HG03175 (cell line): Measurements from ENCODE around the gene UQCR10.

Experiments used
- ATAC-seq: cut with Tn5 transposase; IDR thresholded peaks from one replicate; pipeline ENCODE4 v1.9.1; 2021; ENCODE audit warnings: mild to moderate bottlenecking, moderate library complexity; ENCODE audit not compliant: unreplicated experiment

Gene UQCR10

GRCh38 chr22:29795663-29796062 lies 28.5 kb downstream of the UQCR10 start:
- ATAC-seq, result no peak

DNA sequence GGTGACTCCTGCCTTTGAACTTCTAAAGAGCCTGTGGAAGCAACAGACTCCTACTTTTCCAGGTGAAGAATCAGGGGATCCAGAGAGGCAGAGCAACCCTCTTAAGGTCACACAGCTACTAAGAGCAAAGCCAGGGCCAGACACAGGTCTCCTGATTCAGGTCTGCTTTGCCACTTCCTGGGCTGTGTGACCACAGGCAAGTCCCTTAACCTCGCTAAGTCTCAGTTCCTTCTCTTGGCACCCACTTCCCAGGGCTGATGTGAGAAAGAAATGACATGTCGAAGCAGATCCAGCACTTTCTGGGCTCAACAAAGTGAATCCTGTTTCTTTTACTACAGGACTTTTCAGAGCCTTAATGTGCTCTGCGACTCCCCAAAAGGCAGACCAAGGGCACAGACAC lies 30.2 kb downstream of the UQCR10 start:
- ATAC-seq, result no peak

DNA sequence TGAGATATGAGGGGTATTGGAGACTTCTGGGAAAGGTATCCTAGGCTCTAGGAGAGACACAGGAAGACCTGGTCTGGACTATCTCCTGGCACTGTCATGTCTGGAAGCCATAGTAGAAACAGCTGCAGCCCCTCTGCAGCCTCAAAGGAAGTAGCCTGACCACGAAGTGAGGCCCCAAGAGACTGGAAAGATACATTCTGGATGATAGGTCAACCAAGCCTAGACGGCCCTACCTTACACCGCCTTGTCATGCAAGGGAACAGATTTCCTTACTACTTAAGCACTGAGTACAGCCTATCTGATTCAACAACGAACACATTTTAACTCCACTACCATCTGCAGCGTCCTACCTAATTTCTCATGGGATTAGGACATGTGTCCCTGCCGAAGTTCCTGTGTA lies 31.1 kb downstream of the UQCR10 start:
- ATAC-seq, result no peak

- ATAC-seq, result no peak
Measured at GRCh38 chr22:29798801-29799200, 31.6 kb downstream of the UQCR10 start.

GRCh38 chr22:29799217-29799680 lies 32.1 kb downstream of the UQCR10 start:
- no peak for ATAC-seq

DNA sequence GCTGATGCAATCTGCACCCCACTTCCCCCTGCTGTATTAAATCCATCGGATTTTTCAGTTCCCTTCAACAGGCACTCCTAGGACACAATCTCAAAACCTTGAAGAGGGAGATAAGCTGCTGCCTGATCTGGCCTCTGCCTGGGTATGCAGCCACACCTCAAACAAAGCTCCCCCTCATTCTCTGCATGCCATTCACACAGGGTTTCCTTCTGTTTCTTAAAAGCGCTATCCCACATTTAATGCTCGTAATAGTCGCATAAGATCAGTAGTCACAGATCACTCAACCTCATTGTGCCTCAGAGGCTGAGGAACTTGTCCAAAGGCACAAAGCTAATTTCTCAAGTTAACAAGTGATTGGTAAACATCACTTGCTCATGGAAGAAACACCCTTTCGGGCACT lies 34.0 kb downstream of the UQCR10 start:
- ATAC-seq, result no peak

DNA sequence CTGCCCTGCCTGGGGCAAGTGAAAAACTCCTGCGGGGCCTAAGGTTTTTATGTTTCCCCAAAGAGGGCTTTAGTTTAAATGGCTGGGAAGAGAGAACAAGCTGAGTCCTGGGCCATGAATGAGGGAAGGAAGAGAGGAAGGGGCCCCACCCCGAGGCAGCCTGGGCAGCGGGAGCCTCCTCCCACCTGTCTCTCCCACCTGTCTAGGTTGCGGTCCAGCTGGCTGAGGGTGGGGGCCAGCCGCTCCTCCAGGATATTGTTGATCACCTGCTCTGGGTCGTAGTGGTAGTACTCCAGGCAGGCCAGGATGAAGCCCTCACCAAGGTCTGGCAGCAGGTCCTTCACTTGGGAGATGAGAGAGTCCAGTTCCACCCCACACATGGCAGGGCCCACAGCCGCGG lies 34.6 kb downstream of the UQCR10 start:
- ATAC-seq, result no peak

GRCh38 chr22:29803190-29803589 lies 36.0 kb downstream of the UQCR10 start:
- no peak for ATAC-seq

- no peak for ATAC-seq
Measured at GRCh38 chr22:29804985-29805384, 37.8 kb downstream of the UQCR10 start.

DNA sequence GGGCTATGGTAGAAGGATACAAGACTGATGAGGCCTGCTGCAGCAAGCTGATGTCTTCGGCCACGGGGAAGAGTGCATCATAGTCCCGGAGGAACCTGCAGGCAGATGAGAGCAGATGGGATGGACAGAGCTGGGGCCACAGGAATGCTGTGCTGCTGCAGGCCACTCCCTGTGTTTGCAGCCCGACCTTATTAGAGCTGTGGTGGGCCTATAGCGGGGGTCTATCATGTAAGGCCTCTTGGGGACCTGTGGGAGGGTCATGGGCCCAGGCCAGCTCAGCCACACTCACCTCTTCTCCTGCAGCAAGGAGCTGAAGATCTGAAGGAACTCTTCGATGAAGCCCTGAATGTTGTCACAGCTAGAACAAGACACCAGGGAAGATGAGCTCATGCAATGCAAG lies 39.0 kb downstream of the UQCR10 start:
- no peak for ATAC-seq

DNA sequence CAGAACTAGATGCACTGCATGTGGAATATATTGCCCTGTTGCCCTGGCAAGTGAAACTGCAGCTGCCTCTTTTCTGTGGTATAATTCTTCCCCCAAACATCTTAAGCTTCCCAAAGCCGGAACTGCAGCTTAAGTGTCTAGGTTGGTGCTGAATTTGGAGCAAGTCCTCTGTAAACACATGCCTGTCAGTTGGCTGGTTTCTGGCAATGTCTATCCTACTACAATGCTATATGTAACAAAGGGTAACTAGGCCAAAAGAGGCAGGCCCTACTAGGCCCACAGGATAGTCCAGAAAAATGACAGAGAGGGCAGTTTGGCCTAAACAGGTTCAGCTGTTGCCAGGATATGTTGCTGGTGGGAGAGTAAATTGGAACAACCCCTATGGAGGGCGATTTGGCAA lies 43.0 kb downstream of the UQCR10 start:
- ATAC-seq, result no peak

DNA sequence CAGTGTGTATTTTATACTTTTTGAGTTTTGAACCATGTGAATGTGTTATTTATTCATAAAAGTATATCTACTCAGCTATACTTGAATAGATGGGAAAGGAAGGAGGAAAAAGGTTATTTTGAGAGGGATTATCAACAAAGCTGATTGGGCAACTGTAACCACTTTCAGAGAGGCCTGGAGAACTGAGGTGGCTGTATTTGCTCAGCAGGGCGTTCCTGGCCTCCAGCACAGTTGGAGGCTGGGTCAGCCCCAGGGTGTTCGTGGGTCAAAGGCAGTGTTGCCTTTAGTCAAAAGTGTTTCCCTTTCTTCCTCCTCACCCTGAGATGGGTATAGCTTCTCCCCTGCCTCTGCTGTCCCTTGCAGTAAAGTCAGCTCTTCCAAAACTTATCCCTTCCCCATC lies 44.2 kb downstream of the UQCR10 start:
- no peak for ATAC-seq

DNA sequence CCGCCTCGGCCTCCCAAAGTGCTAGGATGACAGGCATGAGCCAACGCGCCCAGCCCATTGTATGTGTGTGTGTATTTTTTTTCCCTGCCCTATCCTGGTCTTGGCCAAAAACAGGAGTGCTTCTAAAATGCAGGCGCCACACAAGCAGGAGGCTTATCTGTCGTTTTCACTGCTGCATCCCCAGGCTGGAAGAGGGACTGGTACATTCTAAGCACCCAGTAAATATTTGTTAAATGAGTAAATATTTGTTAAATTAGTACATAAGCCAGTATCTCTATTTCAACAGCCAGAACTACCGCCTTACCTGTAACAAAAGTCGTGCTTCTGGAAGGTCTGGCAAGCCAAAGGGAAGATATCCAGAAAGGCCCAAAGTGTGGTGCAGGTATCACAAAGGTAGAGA lies 46.0 kb downstream of the UQCR10 start:
- no peak for ATAC-seq

- ATAC-seq, result no peak
Measured at GRCh38 chr22:29813563-29813962, 46.4 kb downstream of the UQCR10 start.

DNA sequence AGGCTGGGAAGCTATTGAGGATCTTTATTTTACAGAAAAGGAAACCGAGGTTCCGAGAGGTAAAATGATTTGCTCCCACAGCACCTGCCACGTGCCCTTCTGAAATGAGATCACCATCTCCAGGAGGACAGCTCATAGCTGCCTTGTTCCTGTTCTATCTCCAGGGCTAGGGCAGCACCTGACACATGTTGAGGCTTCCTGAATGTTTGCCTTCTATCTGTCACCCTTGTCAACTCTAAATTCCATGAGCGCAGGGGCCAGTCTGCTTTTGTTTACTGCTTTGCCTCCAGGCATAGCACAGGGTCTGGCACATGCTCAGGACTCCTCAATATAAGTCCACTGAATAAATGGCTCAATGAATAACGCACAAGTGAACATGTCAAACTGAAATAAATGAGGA lies 46.8 kb downstream of the UQCR10 start:
- ATAC-seq, result no peak

DNA sequence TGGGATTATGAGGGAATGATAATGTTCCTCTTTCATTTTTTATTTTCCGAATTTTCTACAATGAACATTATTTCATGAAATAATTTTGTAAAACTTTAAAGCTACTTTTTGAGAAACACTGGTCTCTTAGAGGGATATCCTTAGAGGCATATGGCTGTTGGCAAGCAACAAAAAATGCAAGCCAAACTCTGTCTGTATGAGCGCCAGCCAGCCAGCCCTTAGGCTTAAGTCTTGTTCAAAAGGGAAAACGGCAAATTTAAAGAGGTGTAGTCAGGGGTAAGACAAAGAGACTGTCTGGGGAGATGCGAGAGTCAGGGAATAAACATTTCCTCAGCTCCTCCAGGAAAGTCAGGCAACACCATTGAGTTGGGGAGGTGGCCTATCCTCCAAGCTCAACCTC lies 48.4 kb downstream of the UQCR10 start:
- no peak for ATAC-seq

- ATAC-seq, result no peak
Measured at GRCh38 chr22:29816128-29816527, 49.0 kb downstream of the UQCR10 start.

GRCh38 chr22:29816539-29816938 lies 49.4 kb downstream of the UQCR10 start:
- ATAC-seq, result no peak

- no peak for ATAC-seq
Measured at GRCh38 chr22:29816980-29817379, 49.8 kb downstream of the UQCR10 start.

GRCh38 chr22:29817724-29818123 lies 50.6 kb downstream of the UQCR10 start:
- no peak for ATAC-seq

GRCh38 chr22:29819501-29819900 lies 52.3 kb downstream of the UQCR10 start:
- no peak for ATAC-seq
